ENCODE data around the gene DAGLA. TPM values are rescaled to one million over a fixed set of nuclear protein-coding genes. Genes with fewer than 3 reads are reported as not detected.

DAGLA gene, protein sequence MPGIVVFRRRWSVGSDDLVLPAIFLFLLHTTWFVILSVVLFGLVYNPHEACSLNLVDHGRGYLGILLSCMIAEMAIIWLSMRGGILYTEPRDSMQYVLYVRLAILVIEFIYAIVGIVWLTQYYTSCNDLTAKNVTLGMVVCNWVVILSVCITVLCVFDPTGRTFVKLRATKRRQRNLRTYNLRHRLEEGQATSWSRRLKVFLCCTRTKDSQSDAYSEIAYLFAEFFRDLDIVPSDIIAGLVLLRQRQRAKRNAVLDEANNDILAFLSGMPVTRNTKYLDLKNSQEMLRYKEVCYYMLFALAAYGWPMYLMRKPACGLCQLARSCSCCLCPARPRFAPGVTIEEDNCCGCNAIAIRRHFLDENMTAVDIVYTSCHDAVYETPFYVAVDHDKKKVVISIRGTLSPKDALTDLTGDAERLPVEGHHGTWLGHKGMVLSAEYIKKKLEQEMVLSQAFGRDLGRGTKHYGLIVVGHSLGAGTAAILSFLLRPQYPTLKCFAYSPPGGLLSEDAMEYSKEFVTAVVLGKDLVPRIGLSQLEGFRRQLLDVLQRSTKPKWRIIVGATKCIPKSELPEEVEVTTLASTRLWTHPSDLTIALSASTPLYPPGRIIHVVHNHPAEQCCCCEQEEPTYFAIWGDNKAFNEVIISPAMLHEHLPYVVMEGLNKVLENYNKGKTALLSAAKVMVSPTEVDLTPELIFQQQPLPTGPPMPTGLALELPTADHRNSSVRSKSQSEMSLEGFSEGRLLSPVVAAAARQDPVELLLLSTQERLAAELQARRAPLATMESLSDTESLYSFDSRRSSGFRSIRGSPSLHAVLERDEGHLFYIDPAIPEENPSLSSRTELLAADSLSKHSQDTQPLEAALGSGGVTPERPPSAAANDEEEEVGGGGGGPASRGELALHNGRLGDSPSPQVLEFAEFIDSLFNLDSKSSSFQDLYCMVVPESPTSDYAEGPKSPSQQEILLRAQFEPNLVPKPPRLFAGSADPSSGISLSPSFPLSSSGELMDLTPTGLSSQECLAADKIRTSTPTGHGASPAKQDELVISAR
- polyA plus RNA-seq (2013, experiment 1 of 2), result 4.6 TPM
- 5.0 TPM for polyA plus RNA-seq (2013, experiment 2 of 2)

DNA sequence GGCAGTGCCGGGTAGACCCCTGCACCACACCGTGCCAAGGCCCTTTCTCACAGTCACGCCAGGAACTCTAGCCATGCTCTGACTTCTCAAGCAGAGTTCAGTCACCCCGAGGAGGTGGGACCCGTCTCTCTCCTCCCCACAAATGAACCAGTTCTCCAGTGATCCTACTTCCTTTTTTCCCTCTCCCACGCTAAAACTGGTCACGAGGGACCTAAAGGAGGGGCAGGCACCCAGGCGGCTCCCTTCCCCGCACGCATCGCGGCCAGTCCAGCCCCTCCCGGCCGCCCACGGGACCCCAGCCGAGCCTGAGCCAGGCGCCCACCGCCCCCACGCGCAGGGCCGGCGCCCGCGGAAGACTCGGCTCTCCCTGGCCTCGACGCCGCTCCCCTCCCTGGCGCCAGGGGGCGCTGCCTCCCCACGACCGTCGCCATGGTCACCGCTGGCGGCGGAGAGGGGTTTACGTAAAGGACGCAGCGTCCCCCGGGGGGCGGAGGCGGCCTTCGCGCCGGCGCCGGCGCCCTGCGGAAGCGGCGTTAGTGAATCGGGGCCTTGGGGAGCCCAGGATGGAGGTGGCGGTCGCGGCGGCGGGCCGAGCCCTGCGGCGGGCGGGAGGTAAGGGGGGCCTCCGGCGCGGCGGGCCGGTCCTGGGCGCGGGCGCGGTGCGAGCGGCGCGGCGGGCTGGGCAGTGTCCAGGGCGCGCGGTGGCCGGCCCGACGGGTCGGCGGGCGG is at the start of gene DAGLA:
TSS of gene DAGLA (plus strand) at position 499 of the 729 bp plus-strand sequence. CDS start 39,765 bp downstream, outside the sequence.
- H3K27ac ChIP-seq (ENCODE audit: low read depth, low read length), result no peak within 1 kb of the TSS
- peak within 1 kb of the TSS; percentile 1; the same call in 1 of the 2 replicates for H3K9ac ChIP-seq (ENCODE audit: low read depth, low read length)
- H3K4me3 ChIP-seq (ENCODE audit: low read length), result peak within 1 kb of the TSS; percentile 47
- H3K27me3 ChIP-seq (ENCODE audit: insufficient read depth, low read length), result peaks cover 12% of the 10 kb centered on the region
- no peaks in the 10 kb centered on the region for H3K9me3 ChIP-seq (ENCODE audit: insufficient read depth, low read depth, low read length)
- H3K36me3 ChIP-seq (ENCODE audit: insufficient read depth, low read length), result no peaks in the 10 kb centered on the region
- peaks cover 18% of the 10 kb centered on the region for H3K4me1 ChIP-seq (ENCODE audit: insufficient read depth, low read length)
- whole genome bisulfite sequencing, result 5% methylated on average over 84 of the region's 84 CpGs

DNA sequence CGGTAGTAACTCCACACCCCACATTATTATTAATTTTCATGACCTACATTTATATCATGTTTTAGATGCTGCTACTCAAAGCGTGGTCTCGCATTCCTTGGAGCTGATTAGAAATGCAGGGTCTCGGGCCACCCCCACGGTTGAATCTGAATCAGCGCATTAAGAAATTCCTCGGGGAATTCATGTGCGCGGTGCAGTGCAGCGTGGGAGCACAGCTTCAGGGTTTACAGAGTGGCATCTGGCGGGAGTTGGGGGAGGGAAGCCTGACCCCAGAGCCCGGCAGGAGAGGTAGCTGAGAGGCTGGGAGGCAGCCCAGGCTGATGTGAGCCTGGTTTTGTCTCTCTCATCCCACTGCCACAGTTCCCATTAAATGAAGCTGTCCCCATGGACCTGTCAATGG is 48.1 kb upstream of the DAGLA start:
- Histone ChIP-seq H3K4me1 (ENCODE audit: insufficient read depth, low read length) (peaks cover 13% of the 10 kb centered on the region; the same call in 1 of the 2 replicates), H3K27ac (ENCODE audit: low read depth, low read length) (no peak overlapping the region), H3K4me3 (ENCODE audit: low read length) (no peak overlapping the region), H3K9me3 (ENCODE audit: insufficient read depth, low read depth, low read length) (no peaks in the 10 kb centered on the region), H3K36me3 (ENCODE audit: insufficient read depth, low read length) (no peaks in the 10 kb centered on the region), H3K9ac (ENCODE audit: low read depth, low read length) (no peak overlapping the region), H3K27me3 (ENCODE audit: insufficient read depth, low read length) (no peaks in the 10 kb centered on the region)
- WGBS, result 83% methylated on average over 12 of the region's 12 CpGs

DNA sequence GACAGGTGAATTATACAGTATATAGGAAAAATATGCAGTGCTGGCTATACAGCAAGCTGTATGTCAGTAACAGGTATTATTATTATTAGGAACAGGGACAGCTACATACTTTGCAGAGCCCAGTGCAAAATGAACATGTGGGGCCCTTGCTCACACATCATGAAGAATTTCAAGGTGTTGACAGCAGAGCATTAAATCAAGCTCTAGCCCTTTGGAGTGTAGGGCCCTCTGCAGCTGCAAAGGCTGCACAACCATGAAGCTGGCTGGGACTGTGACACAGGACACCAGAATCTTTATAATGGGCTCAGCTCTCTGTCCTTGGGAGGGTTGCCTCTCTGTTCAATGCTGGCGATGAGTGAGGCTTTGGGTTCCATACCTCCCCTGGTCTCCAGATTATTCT is 44.9 kb upstream of the DAGLA start:
- Histone ChIP-seq H3K36me3 (ENCODE audit: insufficient read depth, low read length) (no peaks in the 10 kb centered on the region), H3K27me3 (ENCODE audit: insufficient read depth, low read length) (no peaks in the 10 kb centered on the region), H3K9ac (ENCODE audit: low read depth, low read length) (no peak overlapping the region), H3K27ac (ENCODE audit: low read depth, low read length) (no peak overlapping the region), H3K4me3 (ENCODE audit: low read length) (no peak overlapping the region), H3K9me3 (ENCODE audit: insufficient read depth, low read depth, low read length) (no peaks in the 10 kb centered on the region), H3K4me1 (ENCODE audit: insufficient read depth, low read length) (peaks cover 6% of the 10 kb centered on the region; the same call in 1 of the 2 replicates)
- WGBS, result 96% methylated on average over 1 of the region's 1 CpG

DNA sequence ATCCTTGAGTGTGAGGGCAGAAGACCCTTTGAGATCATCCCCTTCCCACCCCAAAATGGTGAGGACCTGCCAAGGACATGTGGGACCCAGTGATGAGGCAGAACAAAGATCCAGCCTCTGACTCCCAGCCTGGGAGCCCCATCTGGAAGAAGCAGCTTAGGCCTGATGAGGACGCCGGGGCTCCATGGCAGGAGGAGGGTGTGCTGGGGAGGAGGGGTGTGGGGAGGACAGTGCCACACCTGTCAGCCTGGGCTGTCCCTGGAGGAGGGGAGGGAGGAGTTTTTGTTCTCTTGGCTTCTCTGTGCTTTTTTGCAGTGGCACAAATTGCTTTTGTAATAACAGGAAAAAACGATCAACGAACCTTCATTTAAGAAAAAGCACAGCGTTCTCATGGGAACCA is 44.4 kb upstream of the DAGLA start:
- Histone ChIP-seq H3K4me1 (ENCODE audit: insufficient read depth, low read length) (peaks cover 6% of the 10 kb centered on the region; the same call in 1 of the 2 replicates), H3K36me3 (ENCODE audit: insufficient read depth, low read length) (no peaks in the 10 kb centered on the region), H3K27me3 (ENCODE audit: insufficient read depth, low read length) (no peaks in the 10 kb centered on the region), H3K4me3 (ENCODE audit: low read length) (no peak overlapping the region), H3K9me3 (ENCODE audit: insufficient read depth, low read depth, low read length) (no peaks in the 10 kb centered on the region), H3K27ac (ENCODE audit: low read depth, low read length) (no peak overlapping the region), H3K9ac (ENCODE audit: low read depth, low read length) (no peak overlapping the region)
- WGBS, result 88% methylated on average over 5 of the region's 5 CpGs

DNA sequence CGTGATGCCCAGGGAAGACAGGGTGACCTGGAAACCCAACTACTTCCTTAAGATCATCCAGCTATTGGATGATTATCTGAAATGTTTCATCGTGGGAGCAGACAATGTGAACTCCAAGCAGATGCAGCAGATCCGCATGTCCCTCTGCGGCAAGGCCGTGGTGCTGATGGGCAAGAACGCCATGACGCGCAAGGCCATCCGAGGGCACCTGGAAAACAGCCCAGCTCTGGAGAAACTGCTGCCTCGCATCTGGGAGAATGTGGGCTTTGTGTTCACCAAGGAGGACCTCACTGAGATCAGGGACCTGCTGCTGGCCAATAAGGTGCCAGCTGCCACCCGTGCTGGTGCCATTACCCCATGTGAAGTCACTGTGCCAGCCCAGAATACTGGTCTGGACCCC is 43.5 kb upstream of the DAGLA start:
- Histone ChIP-seq H3K27me3 (ENCODE audit: insufficient read depth, low read length) (no peaks in the 10 kb centered on the region), H3K36me3 (ENCODE audit: insufficient read depth, low read length) (no peaks in the 10 kb centered on the region), H3K9ac (ENCODE audit: low read depth, low read length) (no peak overlapping the region), H3K4me3 (ENCODE audit: low read length) (no peak overlapping the region), H3K4me1 (ENCODE audit: insufficient read depth, low read length) (peaks cover 6% of the 10 kb centered on the region; the same call in 1 of the 2 replicates), H3K27ac (ENCODE audit: low read depth, low read length) (no peak overlapping the region), H3K9me3 (ENCODE audit: insufficient read depth, low read depth, low read length) (no peaks in the 10 kb centered on the region)
- 94% methylated on average over 11 of the region's 11 CpGs for WGBS

DNA sequence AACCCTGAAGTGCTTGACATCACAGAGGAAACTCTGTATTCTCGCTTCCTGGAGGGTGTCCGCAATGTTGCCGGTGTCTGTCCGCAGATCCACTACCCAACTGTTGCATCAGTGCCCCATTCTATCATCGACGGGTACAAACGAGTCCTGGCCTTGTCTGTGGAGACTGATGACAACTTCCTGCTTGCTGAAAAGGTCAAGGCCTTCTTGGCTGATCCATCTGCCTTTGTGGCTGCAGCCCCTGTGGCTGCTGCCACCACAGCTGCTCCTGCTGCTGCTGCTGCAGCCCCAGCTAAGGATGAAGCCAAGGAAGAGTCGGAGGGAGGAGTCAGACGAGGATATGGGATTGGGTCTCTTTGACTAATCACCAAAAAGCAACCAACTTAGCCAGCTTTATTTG is 42.9 kb upstream of the DAGLA start:
- Histone ChIP-seq H3K4me3 (ENCODE audit: low read length) (no peak overlapping the region), H3K27ac (ENCODE audit: low read depth, low read length) (no peak overlapping the region), H3K9me3 (ENCODE audit: insufficient read depth, low read depth, low read length) (no peaks in the 10 kb centered on the region), H3K27me3 (ENCODE audit: insufficient read depth, low read length) (no peaks in the 10 kb centered on the region), H3K9ac (ENCODE audit: low read depth, low read length) (no peak overlapping the region), H3K36me3 (ENCODE audit: insufficient read depth, low read length) (no peaks in the 10 kb centered on the region), H3K4me1 (ENCODE audit: insufficient read depth, low read length) (peaks cover 1% of the 10 kb centered on the region; the same call in 1 of the 2 replicates)
- WGBS, result 91% methylated on average over 7 of the region's 9 CpGs

DNA sequence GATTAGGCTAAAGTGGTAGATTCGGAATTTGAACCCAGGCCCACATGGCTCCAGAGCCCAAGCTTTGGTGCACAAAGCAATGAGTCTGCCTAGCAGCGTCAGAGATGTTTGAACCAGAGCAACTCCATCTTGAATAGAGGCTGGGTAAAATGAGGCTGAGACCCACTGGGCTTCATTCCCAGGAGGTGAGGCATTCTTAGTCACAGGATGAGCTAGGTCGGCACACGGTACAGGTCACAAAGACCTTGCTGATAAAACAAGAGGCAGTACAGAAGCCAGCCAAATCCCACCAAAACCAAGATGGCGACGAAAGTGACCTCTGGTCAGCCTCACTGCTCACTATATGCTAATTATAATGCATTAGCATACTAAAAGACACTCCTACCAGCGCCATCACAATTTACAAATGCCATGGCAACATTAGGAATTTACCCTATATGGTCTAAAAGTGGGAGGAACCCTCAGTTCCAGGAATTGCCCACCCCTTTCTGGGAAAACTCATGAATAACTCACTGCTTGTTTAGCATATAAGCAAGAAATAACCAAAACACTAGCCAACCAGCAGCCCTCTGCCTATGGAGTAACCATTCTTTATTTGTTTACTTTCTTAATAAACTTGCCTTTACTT is 40.3 kb upstream of the DAGLA start:
- Histone ChIP-seq H3K4me3 (ENCODE audit: low read length) (no peak overlapping the region), H3K9me3 (ENCODE audit: insufficient read depth, low read depth, low read length) (no peaks in the 10 kb centered on the region), H3K9ac (ENCODE audit: low read depth, low read length) (no peak overlapping the region), H3K4me1 (ENCODE audit: insufficient read depth, low read length) (no peaks in the 10 kb centered on the region), H3K36me3 (ENCODE audit: insufficient read depth, low read length) (no peaks in the 10 kb centered on the region), H3K27me3 (ENCODE audit: insufficient read depth, low read length) (no peaks in the 10 kb centered on the region), H3K27ac (ENCODE audit: low read depth, low read length) (no peak overlapping the region)
- WGBS, result 84% methylated on average over 7 of the region's 7 CpGs

DNA sequence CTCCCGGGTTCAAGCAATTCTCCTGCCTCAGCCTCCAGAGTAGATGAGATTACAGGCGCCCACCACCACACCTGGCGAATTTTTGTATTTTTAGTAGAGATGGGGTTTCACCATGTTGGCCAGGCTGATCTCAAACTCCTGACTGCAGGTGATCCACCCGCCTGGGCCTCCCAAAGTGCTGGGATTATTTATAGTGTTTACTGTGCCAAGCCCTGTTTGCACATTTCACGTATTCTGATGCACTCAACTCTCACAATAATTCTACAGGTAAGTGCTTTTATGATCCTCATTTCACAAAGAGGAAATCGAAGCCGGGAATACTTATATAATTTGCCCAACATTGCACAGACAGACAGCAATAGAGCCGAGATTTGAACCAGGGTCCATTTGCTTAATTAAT is 38.0 kb upstream of the DAGLA start:
- Histone ChIP-seq H3K9me3 (ENCODE audit: insufficient read depth, low read depth, low read length) (no peaks in the 10 kb centered on the region), H3K27me3 (ENCODE audit: insufficient read depth, low read length) (no peaks in the 10 kb centered on the region), H3K9ac (ENCODE audit: low read depth, low read length) (no peak overlapping the region), H3K4me3 (ENCODE audit: low read length) (no peak overlapping the region), H3K4me1 (ENCODE audit: insufficient read depth, low read length) (no peaks in the 10 kb centered on the region), H3K36me3 (ENCODE audit: insufficient read depth, low read length) (no peaks in the 10 kb centered on the region), H3K27ac (ENCODE audit: low read depth, low read length) (no peak overlapping the region)
- WGBS, result 95% methylated on average over 8 of the region's 8 CpGs

DNA sequence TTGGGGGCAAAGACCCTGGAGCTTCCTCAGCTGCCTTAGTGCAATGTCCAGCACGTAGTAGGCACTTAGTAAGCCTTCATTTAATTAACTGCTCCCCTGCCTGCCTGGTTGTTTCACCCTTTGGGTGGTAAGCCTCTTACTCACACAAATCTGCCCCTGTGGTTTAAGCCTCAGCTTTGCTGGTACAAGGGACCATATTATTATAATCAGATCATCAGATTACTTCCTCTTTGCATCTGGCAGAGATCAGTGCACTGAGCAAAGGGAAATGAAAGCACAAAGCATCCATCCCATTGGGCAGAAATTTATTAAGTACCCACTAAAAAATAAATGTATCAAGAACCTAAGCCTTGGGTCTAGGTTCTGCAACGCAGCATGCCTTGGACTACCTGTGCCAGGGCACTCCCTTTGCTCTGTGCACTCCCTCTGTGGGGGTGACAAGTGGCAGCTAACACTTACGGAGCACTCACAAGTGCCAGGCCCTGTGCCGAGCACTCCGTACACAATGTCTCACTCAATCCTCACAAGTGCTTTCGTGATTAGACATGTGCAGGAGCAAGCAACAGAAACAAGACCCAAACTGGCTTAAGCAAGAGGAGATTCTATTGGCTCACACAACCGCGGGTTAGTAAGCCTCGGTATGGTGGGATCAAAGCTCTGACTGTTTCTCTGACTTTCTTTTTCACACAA is 34.9 kb upstream of the DAGLA start:
- no peak overlapping the region for H3K27ac ChIP-seq (ENCODE audit: low read depth, low read length)
- WGBS, result 93% methylated on average over 9 of the region's 9 CpGs
- H3K36me3 ChIP-seq (ENCODE audit: insufficient read depth, low read length), result no peaks in the 10 kb centered on the region
- H3K27me3 ChIP-seq (ENCODE audit: insufficient read depth, low read length), result no peaks in the 10 kb centered on the region
- no peaks in the 10 kb centered on the region for H3K9me3 ChIP-seq (ENCODE audit: insufficient read depth, low read depth, low read length)
- no peak overlapping the region for H3K9ac ChIP-seq (ENCODE audit: low read depth, low read length)
- no peaks in the 10 kb centered on the region for H3K4me1 ChIP-seq (ENCODE audit: insufficient read depth, low read length)
- H3K4me3 ChIP-seq (ENCODE audit: low read length), result no peak overlapping the region

DNA sequence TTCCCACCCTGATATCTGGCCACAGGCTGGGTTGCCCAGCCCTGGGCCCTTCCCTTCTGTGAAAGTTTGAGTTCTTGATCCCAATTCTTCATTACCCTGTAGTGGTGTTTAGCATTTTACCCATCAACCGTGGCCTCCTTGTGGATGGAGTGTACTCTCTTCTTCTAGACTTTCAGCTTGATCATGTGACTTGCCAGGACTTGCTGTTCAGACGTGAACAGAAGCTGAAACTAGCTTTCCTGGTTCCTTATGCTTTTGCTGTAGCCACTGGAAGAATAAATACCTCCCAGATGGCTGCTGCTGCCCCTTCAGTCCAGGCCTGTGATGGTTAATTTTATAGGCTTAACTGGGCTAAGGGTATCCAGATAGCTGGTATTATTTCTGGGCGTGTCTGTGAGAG is 32.7 kb upstream of the DAGLA start:
- Histone ChIP-seq H3K27me3 (ENCODE audit: insufficient read depth, low read length) (no peaks in the 10 kb centered on the region), H3K9me3 (ENCODE audit: insufficient read depth, low read depth, low read length) (no peaks in the 10 kb centered on the region), H3K4me3 (ENCODE audit: low read length) (no peak overlapping the region), H3K27ac (ENCODE audit: low read depth, low read length) (no peak overlapping the region), H3K9ac (ENCODE audit: low read depth, low read length) (no peak overlapping the region), H3K4me1 (ENCODE audit: insufficient read depth, low read length) (peaks cover 3% of the 10 kb centered on the region; the same call in 1 of the 2 replicates), H3K36me3 (ENCODE audit: insufficient read depth, low read length) (no peaks in the 10 kb centered on the region)
- WGBS, result 85% methylated on average over 3 of the region's 3 CpGs
